ENCODE measurements around the gene OR11G2. TPM values are rescaled to one million over a fixed set of nuclear protein-coding genes. Genes with fewer than 3 reads are reported as not detected.
"Not testable (repeated sequence)": the region's sequence is repeated elsewhere in the genome, so short reads cannot be mapped to it uniquely, and the experiment has no call there.

The OR11G2 gene
- total RNA-seq, 1 experiment from 2014 or later = not detected

GRCh38 chr14:20198991-20199390 lies 8.3 kb downstream of the OR11G2 start:
- no peak overlapping the region for H3K4me3 ChIP-seq
- no peaks in the 10 kb centered on the region for H3K36me3 ChIP-seq
- DNase-seq = no peak
- H3K9me3 ChIP-seq = no peaks in the 10 kb centered on the region
- H3K27me3 ChIP-seq = no peaks in the 10 kb centered on the region

GRCh38 chr14:20204721-20205120 lies 14.0 kb downstream of the OR11G2 start:
- DNase-seq = no peak
- no peaks in the 10 kb centered on the region for H3K27me3 ChIP-seq
- no peak overlapping the region for H3K4me3 ChIP-seq
- no peaks in the 10 kb centered on the region for H3K9me3 ChIP-seq
- no peaks in the 10 kb centered on the region for H3K36me3 ChIP-seq

- Histone ChIP-seq H3K27me3 (no peaks in the 10 kb centered on the region), H3K36me3 (no peaks in the 10 kb centered on the region), H3K9me3 (no peaks in the 10 kb centered on the region; the same call in 1 of the 2 replicates), H3K4me3 (no peak overlapping the region)
- DNase-seq = no peak
Observed at GRCh38 chr14:20209595-20209994, 18.9 kb downstream of the OR11G2 start.

GRCh38 chr14:20212406-20212805 lies 21.7 kb downstream of the OR11G2 start:
- not testable (repeated sequence) for DNase-seq, H3K36me3 ChIP-seq, H3K9me3 ChIP-seq, H3K4me3 ChIP-seq, H3K27me3 ChIP-seq

DNA sequence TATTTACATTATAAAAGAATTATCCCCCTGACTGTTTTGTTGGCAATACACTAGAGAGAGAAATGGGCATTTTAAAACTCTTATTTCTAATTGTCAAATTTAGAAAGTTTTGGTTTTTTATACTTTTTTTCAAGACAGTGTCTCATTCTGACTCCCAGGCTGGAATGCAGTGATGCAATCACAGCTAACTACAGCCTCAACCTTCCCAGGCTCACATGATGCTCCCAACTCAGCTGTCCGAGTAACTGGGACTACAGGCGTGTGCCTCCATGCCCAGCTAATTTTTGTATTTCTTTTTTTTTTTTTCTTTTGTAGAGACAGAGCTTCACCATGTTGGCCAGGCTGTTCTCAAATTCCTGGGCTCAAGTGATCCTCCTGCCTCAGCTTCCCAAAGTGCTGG lies 24.5 kb downstream of the OR11G2 start:
- peaks cover 2% of the 10 kb centered on the region; the same call in 1 of the 2 replicates for H3K9me3 ChIP-seq
- no peaks in the 10 kb centered on the region for H3K36me3 ChIP-seq
- no peaks in the 10 kb centered on the region for H3K27me3 ChIP-seq
- no peak overlapping the region for H3K4me3 ChIP-seq
- no peak for DNase-seq

DNA sequence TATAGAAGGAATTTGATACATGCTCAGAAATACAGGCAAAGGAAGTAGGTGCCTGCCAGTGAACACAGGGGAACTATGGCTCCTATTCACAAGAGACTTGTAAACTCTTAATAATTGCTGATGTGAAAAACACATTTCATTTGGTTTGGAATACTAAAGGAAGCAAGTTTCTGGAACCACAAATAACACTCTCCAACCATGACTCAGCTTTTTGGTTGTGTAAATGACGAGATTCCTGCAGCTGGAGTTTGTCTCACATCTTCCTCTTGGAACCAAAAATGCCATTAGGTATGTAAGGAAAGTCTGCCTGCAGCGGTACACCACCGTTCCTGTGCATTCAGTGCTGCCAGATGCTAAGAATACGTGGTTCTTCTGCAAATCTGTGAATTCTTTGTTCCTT lies 28.3 kb downstream of the OR11G2 start:
- H3K9me3 ChIP-seq = peaks cover 2% of the 10 kb centered on the region; the same call in 1 of the 2 replicates
- no peak overlapping the region for H3K4me3 ChIP-seq
- H3K36me3 ChIP-seq = no peaks in the 10 kb centered on the region
- no peaks in the 10 kb centered on the region for H3K27me3 ChIP-seq
- DNase-seq = peak; percentile 3

DNA sequence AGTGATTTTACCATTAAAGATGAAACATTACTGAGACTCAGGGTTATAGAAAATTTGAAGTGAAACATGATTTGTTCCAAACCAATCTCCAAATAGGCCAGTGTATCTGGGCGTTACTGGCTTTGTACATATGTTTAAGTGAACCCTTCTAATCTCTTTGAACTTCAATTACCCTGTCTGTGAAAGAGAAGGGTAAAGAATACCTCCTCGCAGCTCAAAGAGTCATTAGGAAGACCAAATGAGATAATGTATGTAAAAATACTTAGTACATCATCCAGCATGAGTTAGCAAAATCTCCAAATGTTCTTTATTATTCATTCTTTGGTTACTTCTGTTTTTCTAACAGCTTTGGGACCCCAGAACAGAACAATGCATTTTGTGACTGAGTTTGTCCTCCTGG lies 32.7 kb downstream of the OR11G2 start, which contains the start of gene OR11H6:
TSS of gene OR11H6 (plus strand) at position 301 of the 400 bp plus-strand sequence. CDS start at position 301, 0 bp downstream.
- no peak for DNase-seq
- no peak within 1 kb of the TSS for H3K4me3 ChIP-seq
- H3K36me3 ChIP-seq = no peaks in the 10 kb centered on the region
- no peaks in the 10 kb centered on the region for H3K9me3 ChIP-seq
- no peaks in the 10 kb centered on the region for H3K27me3 ChIP-seq

DNA sequence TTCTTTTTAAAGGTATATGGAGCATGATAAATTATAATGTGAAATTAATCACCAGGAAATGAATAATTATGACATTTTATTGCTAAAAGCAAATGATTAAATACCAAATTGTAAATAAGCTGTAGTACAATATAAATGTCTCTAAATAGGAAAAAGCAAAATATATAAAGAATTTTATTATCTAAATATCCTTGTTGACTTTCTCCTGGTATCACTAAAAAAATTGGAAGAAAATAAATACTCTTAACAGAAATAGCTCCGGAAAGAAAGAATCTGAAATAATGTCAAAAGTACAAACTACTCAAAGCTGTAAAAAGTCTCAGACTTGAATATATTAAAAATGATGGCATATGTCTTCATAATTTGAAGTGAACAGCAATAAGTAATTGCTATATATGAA lies 38.0 kb downstream of the OR11G2 start, which contains the start of gene OR11H7:
TSS of gene OR11H7 (plus strand) at position 301 of the 400 bp plus-strand sequence.
- Histone ChIP-seq H3K4me3 (no peak within 1 kb of the TSS), H3K36me3 (no peaks in the 10 kb centered on the region), H3K27me3 (no peaks in the 10 kb centered on the region), H3K9me3 (no peaks in the 10 kb centered on the region)
- no peak for DNase-seq

DNA sequence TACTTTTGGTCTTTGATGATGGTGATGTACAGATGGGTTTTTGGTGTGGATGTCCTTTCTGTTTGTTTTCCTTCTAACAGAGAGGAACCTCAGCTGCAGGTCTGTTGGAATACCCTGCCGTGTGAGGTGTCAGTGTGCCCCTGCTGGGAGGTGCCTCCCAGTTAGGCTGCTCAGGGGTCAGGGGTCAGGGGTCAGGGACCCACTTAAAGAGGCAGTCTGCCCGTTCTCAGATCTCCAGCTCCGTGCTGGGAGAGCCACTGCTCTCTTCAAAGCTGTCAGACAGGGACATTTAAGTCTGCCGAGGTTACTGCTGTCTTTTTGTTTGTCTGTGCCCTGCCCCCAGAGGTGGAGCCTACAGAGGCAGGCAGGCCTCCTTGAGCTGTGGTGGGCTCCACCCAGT lies 44.7 kb downstream of the OR11G2 start:
- H3K36me3 ChIP-seq, H3K27me3 ChIP-seq, H3K9me3 ChIP-seq, DNase-seq, H3K4me3 ChIP-seq: not testable (repeated sequence)

GRCh38 chr14:20247646-20248246 lies 57.0 kb downstream of the OR11G2 start:
- Histone ChIP-seq H3K36me3 (no peaks in the 10 kb centered on the region), H3K4me3 (no peak overlapping the region), H3K27me3 (no peaks in the 10 kb centered on the region), H3K9me3 (no peaks in the 10 kb centered on the region)
- no peak for DNase-seq

Other genes with a start within 250 kb of the OR11G2 start
- not detected in 2 replicates for gene OR4K15, start 215.3 kb upstream of the OR11G2 start, total RNA-seq (2014; rRNA removed; shearing (Covaris generic); ENCODE audit: low replicate concordance)
- gene OR4Q2, start 188.7 kb upstream of the OR11G2 start, total RNA-seq (2014; rRNA removed; shearing (Covaris generic); ENCODE audit: low replicate concordance) = not detected in 2 replicates
- not detected in 2 replicates for gene OR4K14, start 171.6 kb upstream of the OR11G2 start, total RNA-seq (2014; rRNA removed; shearing (Covaris generic); ENCODE audit: low replicate concordance)
- not detected in 2 replicates for gene OR4K13, start 154.9 kb upstream of the OR11G2 start, total RNA-seq (2014; rRNA removed; shearing (Covaris generic); ENCODE audit: low replicate concordance)
- gene OR4L1, start 130.9 kb upstream of the OR11G2 start, total RNA-seq (2014; rRNA removed; shearing (Covaris generic); ENCODE audit: low replicate concordance) = not detected in 2 replicates
- not detected in 2 replicates for gene OR4K17, start 80.2 kb upstream of the OR11G2 start, total RNA-seq (2014; rRNA removed; shearing (Covaris generic); ENCODE audit: low replicate concordance)
- gene OR4N5, start 52.1 kb upstream of the OR11G2 start, total RNA-seq (2014; rRNA removed; shearing (Covaris generic); ENCODE audit: low replicate concordance) = not detected in 2 replicates
- not detected in 2 replicates for gene OR11H6, start 32.8 kb downstream of the OR11G2 start, total RNA-seq (2014; rRNA removed; shearing (Covaris generic); ENCODE audit: low replicate concordance)
- gene OR11H7, start 38.1 kb downstream of the OR11G2 start, total RNA-seq (2014; rRNA removed; shearing (Covaris generic); ENCODE audit: low replicate concordance) = not detected in 2 replicates
- not detected in 2 replicates for gene OR11H4, start 48.4 kb downstream of the OR11G2 start, total RNA-seq (2014; rRNA removed; shearing (Covaris generic); ENCODE audit: low replicate concordance)
- 12.6 and 36.7 TPM in 2 replicates for gene TTC5, start 115.1 kb downstream of the OR11G2 start, total RNA-seq (2014; rRNA removed; shearing (Covaris generic); ENCODE audit: low replicate concordance)
- 38.0 and 151 TPM in 2 replicates for gene CCNB1IP1, start 142.4 kb downstream of the OR11G2 start, total RNA-seq (2014; rRNA removed; shearing (Covaris generic); ENCODE audit: low replicate concordance)
- gene PARP2, start 152.7 kb downstream of the OR11G2 start, total RNA-seq (2014; rRNA removed; shearing (Covaris generic); ENCODE audit: low replicate concordance) = 5.9 and 7.5 TPM in 2 replicates
- 7.4 and 8.8 TPM in 2 replicates for gene TEP1, start 222.6 kb downstream of the OR11G2 start, total RNA-seq (2014; rRNA removed; shearing (Covaris generic); ENCODE audit: low replicate concordance)
- not detected in 2 replicates for gene KLHL33, start 245.3 kb downstream of the OR11G2 start, total RNA-seq (2014; rRNA removed; shearing (Covaris generic); ENCODE audit: low replicate concordance)